D721Med (cell line): ENCODE measurements around the gene TMC7.

ENCODE experiments used
- DNase-seq: peaks from one replicate; pipeline ENCODE4 v3.0.0; 2011; ENCODE audit warnings: low spot score; ENCODE audit not compliant: insufficient read length
- FAIRE-seq: peaks from 2 replicates; lab custom pipeline; 2011; peaks lifted over from hg19 to GRCh38; lab: Jason Lieb, UNC
- TF ChIP-seq, protein P1 (sequence below): IDR thresholded peaks from 2 replicates; pipeline ENCODE4 v1.5.1; 2012; ENCODE audit warnings: mild to moderate bottlenecking, control low read depth; ENCODE audit not compliant: insufficient read depth; ENCODE audit errors: missing control alignments

TMC7 gene

DNA sequence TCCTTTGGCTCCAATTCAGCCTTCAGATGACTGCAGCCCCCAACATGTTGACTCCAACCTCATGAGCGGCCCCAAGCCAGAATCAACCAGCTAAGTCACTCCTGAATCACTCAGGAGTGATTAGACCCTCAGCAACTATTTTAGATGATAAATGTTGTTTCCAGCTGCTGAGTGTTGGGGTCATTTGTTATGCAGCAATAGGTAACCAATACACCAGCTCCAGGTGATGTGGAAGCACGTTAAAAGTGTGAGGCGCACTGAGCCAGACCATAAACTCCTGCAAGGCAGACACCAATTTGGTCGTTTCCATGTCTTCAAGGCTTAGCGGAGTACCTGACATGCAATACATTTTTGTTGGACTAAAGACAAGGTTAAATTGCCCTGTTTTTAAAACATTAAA, 101.1 kb downstream of the TMC7 start:
- FAIRE-seq (no peak), DNase-seq (no peak)
- TF ChIP-seq, protein P1, sequence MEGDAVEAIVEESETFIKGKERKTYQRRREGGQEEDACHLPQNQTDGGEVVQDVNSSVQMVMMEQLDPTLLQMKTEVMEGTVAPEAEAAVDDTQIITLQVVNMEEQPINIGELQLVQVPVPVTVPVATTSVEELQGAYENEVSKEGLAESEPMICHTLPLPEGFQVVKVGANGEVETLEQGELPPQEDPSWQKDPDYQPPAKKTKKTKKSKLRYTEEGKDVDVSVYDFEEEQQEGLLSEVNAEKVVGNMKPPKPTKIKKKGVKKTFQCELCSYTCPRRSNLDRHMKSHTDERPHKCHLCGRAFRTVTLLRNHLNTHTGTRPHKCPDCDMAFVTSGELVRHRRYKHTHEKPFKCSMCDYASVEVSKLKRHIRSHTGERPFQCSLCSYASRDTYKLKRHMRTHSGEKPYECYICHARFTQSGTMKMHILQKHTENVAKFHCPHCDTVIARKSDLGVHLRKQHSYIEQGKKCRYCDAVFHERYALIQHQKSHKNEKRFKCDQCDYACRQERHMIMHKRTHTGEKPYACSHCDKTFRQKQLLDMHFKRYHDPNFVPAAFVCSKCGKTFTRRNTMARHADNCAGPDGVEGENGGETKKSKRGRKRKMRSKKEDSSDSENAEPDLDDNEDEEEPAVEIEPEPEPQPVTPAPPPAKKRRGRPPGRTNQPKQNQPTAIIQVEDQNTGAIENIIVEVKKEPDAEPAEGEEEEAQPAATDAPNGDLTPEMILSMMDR = no peak

DNA sequence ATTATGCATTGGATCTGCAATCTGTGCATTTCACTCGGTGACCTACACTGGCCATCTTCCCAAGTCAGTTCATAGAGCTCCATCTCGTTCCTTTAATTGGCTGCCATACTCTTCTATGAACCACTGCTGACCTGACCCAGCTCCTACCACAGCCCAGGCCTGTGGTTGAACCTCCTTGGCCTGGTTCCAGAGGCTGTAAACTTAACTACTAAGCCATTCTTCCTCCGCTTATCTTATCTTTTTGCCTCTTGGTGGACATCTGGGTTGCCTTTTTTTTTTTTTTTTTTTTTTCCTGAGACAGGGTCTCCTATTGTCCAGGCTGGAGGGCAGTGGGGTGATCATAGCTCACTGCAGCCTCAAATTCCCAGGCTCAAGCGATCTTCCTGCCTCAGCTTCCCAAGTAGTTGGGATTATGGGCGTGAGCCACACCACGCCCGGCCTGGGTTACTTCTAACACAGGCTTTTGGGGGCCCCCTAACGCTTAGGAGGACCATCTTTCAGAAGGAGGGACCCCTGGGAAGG, 102.0 kb downstream of the TMC7 start:
- FAIRE-seq = no peak
- TF ChIP-seq, protein P1 = no peak
- no peak for DNase-seq

GRCh38 chr16:19086322-19087199, 102.8 kb downstream of the TMC7 start:
- FAIRE-seq (no peak), DNase-seq (peak; percentile 50)
- TF ChIP-seq, protein P1 = peak; percentile 76

- TF ChIP-seq, protein P1 = no peak
- FAIRE-seq = no peak
- DNase-seq = no peak
These were observed 104.7 kb downstream of the TMC7 start for GRCh38 chr16:19088341-19088916.

- FAIRE-seq (no peak), DNase-seq (no peak)
- TF ChIP-seq, protein P1 = no peak
These were observed 105.7 kb downstream of the TMC7 start for GRCh38 chr16:19089410-19089955.

DNA sequence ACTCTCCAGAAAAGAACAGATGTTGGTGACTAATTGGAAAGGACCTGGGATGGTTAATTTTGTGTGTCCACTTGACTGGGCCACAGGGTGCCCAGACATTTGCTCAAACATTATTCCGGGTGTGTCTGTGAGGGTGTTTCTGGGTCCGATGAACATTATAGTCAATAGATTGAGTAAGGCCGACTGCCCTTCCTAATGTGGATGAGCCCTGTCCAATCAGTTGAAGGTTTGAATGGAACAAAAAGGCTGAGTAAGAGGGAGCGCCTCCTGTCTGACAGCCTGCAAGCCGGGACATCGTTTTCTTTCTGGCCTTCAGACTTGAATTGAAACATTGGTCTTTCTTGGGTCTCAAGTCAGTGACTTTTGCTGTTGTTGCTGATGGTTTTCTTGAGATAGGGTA, 107.2 kb downstream of the TMC7 start:
- TF ChIP-seq, protein P1 = no peak
- DNase-seq (no peak), FAIRE-seq (no peak)
